Tibial nerve (tissue), 4 donors: ENCODE measurements around the gene CAVIN3.

ENCODE experiments used
- CTCF ChIP-seq, 5 experiments: fragments of 200-600 bp in 3 of 5; fragments of 450-650 bp in 2 of 5; sonication (generic) in 3 of 5; IDR thresholded peaks; one replicate each; pipeline ENCODE4 v1.5.1; 2016 to 2019; ENCODE audit warnings: antibody characterized with exemption in 5 of 5, mild to moderate bottlenecking in 3 of 5, moderate library complexity in 2 of 5
- EP300 ChIP-seq, 2 donors: sonication (generic); formaldehyde crosslinking; IDR thresholded peaks; one replicate each; pipeline ENCODE4 v1.6.1; 2017; ENCODE audit warnings: antibody characterized with exemption in 2 of 2, mild to moderate bottlenecking in 1 of 2
- POLR2A ChIP-seq, 2 donors: fragments of 450-650 bp; IDR thresholded peaks; one replicate each; pipeline ENCODE4 v1.6.1; 2017; ENCODE audit warnings: antibody characterized with exemption in 2 of 2, mild to moderate bottlenecking in 2 of 2, moderate library complexity in 2 of 2

- no peak for TF ChIP-seq EP300 (IDR thresholded peaks at IDR 0.05)
- no peak for TF ChIP-seq CTCF (IDR thresholded peaks at IDR 0.05)
- TF ChIP-seq POLR2A (IDR thresholded peaks at IDR 0.05), result no peak
These were observed 50.3 kb downstream of the CAVIN3 start for GRCh38 chr11:6269994-6270393.
